Aorta (tissue), 5 donors: ENCODE measurements around the gene NEK6. TPM values are rescaled to one million over a fixed set of nuclear protein-coding genes. Genes with fewer than 3 reads are reported as not detected.
A peak's percentile ranks its signal among the peaks of the same experiment; 100 is the strongest.

ENCODE experiments used
- ATAC-seq: fragments of 200-7000 bp; cut with Tn5 transposase; one replicate; pipeline ENCODE4 v1.9.1; 2022; ENCODE audit warnings: moderate library complexity; ENCODE audit not compliant: low FRiP score
- DNase-seq, 2 donors: peaks; one replicate each; pipeline ENCODE4 v3.0.0-alpha.2; 2020
- H3K27ac ChIP-seq, 2 donors: one replicate each; pipeline ENCODE4 v1.5.1; 2013; ENCODE audit warnings: low read length in 2 of 2, mild to moderate bottlenecking in 2 of 2, moderate library complexity in 2 of 2, control low read depth in 1 of 2, inconsistent platforms in 1 of 2, low read depth in 1 of 2
- H3K27me3 ChIP-seq, 2 donors: one replicate each; pipeline ENCODE4 v1.6.1; 2013; ENCODE audit warnings: control low read depth in 1 of 2, low read length in 1 of 2, mild to moderate bottlenecking in 1 of 2, moderate library complexity in 1 of 2; ENCODE audit not compliant: insufficient read depth in 2 of 2, control insufficient read depth in 1 of 2
- H3K36me3 ChIP-seq, 2 donors: one replicate each; pipeline ENCODE4 v1.6.1; 2013; ENCODE audit warnings: control low read depth in 1 of 2, low read length in 1 of 2, mild to moderate bottlenecking in 1 of 2; ENCODE audit not compliant: insufficient read depth in 2 of 2, control insufficient read depth in 1 of 2
- H3K4me1 ChIP-seq, 2 donors: one replicate each; pipeline ENCODE4 v1.6.1; 2013; ENCODE audit warnings: low read length in 2 of 2, control low read depth in 1 of 2, mild to moderate bottlenecking in 1 of 2, moderate library complexity in 1 of 2; ENCODE audit not compliant: insufficient read depth in 2 of 2, control insufficient read depth in 1 of 2
- H3K4me3 ChIP-seq, 2 donors: one replicate each; pipeline ENCODE4 v1.5.1; 2013; ENCODE audit warnings: low read length in 2 of 2, control low read depth in 1 of 2, mild to moderate bottlenecking in 1 of 2
- H3K9me3 ChIP-seq: one replicate; pipeline ENCODE4 v1.6.1; 2013; ENCODE audit warnings: mild to moderate bottlenecking, low read length; ENCODE audit not compliant: control insufficient read depth
- WGBS, 2 donors: extraction: QIAGEN DNeasy Blood & Tissue Kit; methylation state at CpG; one replicate each; pipeline ENCODE4 v1.1.7; 2013; 5-methylcytosine and 5-hydroxymethylcytosine counted together
- intact Hi-C, 2 donors: fragments of 100-400 bp; cut with DNase I; formaldehyde crosslinking; loops; one replicate each; pipeline versions ENCODE4 v1.14.2 to v1.15.0; 2022
- polyA plus RNA-seq, 2 donors: library from polyadenylated mRNA; stranded (reverse); fragments of 200-250 nt; gene quantifications; one replicate each; pipeline ENCODE4 v1.2.3, GENCODE V29; 2013
- total RNA-seq, 2 donors: library from RNA; stranded (reverse); fragmentation: NEBNext Ultra II Directional; extraction: Animal tissue kit (Norgen Biotek cat#: 25700); gene quantifications; one replicate each; pipeline ENCODE4 v1.2.1, GENCODE V29; 2021
- donor health status: healthy with polysubstance abuse.
- donor health status: Bipolar disorder and iron deficiency.
- donor health status: DM: no; HTN: no; CAD: no.
- donor health status: DM: no; HTN: no; CAD: no.
- donor health status: DM: yes; HTN: yes; CAD: no.

Gene NEK6
- total and polyA plus RNA-seq, 4 donors = 8.2 to 72.8 (median 37.0) TPM

GRCh38 chr9:124214596-124215367, 43.0 kb upstream of the NEK6 start:
- Histone ChIP-seq H3K27me3 (no peaks in the 10 kb centered on the region), H3K4me3 (no peak overlapping the region), H3K9me3 (no peaks in the 10 kb centered on the region), H3K27ac (no peak overlapping the region), H3K4me1 (no peaks in the 10 kb centered on the region), H3K36me3 (no peaks in the 10 kb centered on the region)
- WGBS, 2 donors = 67 to 76% methylated on average over 11 of the region's 11 CpGs
- intact Hi-C loops = no loop called here
- peak in 1 of 2 donors; percentile 26 for DNase-seq
- no peak for ATAC-seq

- no peak overlapping the region for H3K27ac ChIP-seq
- no peaks in the 10 kb centered on the region for H3K9me3 ChIP-seq
- no peak overlapping the region for H3K4me3 ChIP-seq
- intact Hi-C loops = no loop called here
- 85% methylated on average over 6 of the region's 6 CpGs for WGBS, 2 donors
- H3K36me3 ChIP-seq = no peaks in the 10 kb centered on the region
- no peaks in the 10 kb centered on the region for H3K27me3 ChIP-seq
- no peaks in the 10 kb centered on the region for H3K4me1 ChIP-seq
- DNase-seq = peak in 1 of 2 donors; percentile 24
- no peak for ATAC-seq
Measured at GRCh38 chr9:124215368-124215910, 42.3 kb upstream of the NEK6 start.

DNA sequence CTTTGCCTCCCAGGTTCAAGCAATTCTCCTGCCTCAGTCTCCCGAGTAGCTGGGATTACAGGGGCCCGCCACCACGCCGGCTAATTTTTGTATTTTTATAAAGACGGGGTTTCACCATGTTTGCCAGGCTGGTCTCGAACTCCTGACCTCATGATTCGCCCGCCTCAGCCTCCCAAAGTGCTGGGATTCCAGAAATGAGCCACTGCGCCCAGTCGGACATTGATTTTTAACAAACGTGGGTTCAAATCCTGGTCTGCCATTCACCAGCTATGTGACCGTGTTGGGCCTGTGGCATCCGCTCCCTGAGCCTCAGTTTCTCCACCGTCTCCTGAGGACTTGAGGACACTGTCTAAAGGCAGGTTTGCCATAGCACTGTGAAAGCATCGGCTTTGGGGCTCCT, 41.8 kb upstream of the NEK6 start:
- H3K27me3 ChIP-seq = no peaks in the 10 kb centered on the region
- H3K4me1 ChIP-seq = no peaks in the 10 kb centered on the region
- H3K4me3 ChIP-seq = no peak overlapping the region
- H3K9me3 ChIP-seq = no peaks in the 10 kb centered on the region
- H3K27ac ChIP-seq = no peak overlapping the region
- WGBS, 2 donors = 96% methylated on average over 15 of the region's 15 CpGs
- intact Hi-C loops = no loop called here
- peak in 1 of 2 donors; percentile 26 for DNase-seq
- H3K36me3 ChIP-seq = no peaks in the 10 kb centered on the region
- no peak for ATAC-seq

DNA sequence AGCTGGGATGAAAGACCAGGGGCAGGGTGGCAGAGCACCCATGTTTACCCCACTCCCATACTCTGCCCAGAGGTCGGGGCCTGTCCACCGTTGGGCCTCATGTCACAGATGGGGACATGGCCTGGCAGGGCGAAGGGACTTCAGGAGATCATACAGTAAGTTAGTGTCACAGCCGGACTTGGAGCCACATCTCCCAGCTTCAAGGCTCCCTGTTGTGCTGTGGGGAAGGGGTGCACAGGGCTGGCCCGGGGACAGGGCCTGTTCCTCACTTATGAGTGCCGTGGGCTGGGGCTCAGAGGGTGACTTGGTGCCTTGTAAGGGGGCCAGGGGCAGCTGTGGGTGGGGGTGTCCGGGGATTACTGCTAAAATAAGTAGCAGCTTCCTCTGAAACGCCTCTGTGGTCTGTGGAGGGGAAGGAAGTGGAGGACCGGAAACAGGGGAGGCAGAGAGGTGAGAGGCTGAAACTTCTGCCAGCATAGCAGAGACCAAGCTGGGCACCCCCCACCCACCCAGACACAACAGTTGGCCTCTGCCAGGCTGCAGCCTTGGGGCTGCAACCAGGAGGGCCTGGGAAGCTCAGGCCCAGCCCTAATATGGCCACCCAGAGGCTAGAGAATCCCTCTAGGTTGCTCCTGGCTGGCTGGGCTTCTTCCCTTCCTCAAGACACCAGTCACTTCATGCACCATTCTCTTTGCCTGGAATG, 41.1 kb upstream of the NEK6 start:
- H3K36me3 ChIP-seq = no peaks in the 10 kb centered on the region
- no peak overlapping the region for H3K4me3 ChIP-seq
- H3K27ac ChIP-seq = no peak overlapping the region
- intact Hi-C loops = no loop called here
- DNase-seq (peak in 1 of 2 donors; percentile 63), ATAC-seq (no peak)
- no peaks in the 10 kb centered on the region for H3K27me3 ChIP-seq
- 85 to 87% methylated on average over 9 of the region's 9 CpGs for WGBS, 2 donors
- no peaks in the 10 kb centered on the region for H3K9me3 ChIP-seq
- no peaks in the 10 kb centered on the region for H3K4me1 ChIP-seq

- DNase-seq (peak in 1 of 2 donors; percentile 43), ATAC-seq (no peak)
- H3K4me3 ChIP-seq = no peak overlapping the region
- intact Hi-C loops = no loop called here
- H3K4me1 ChIP-seq = no peaks in the 10 kb centered on the region
- no peaks in the 10 kb centered on the region for H3K27me3 ChIP-seq
- H3K27ac ChIP-seq = no peak overlapping the region
- H3K36me3 ChIP-seq = no peaks in the 10 kb centered on the region
- WGBS, 2 donors = 83% methylated on average over 8 of the region's 8 CpGs
- no peaks in the 10 kb centered on the region for H3K9me3 ChIP-seq
Measured at GRCh38 chr9:124217836-124218437, 39.8 kb upstream of the NEK6 start.

GRCh38 chr9:124218438-124218982, 39.2 kb upstream of the NEK6 start:
- no peaks in the 10 kb centered on the region for H3K4me1 ChIP-seq
- no peaks in the 10 kb centered on the region for H3K27me3 ChIP-seq
- H3K9me3 ChIP-seq = no peaks in the 10 kb centered on the region
- 84 to 87% methylated on average over 10 of the region's 10 CpGs for WGBS, 2 donors
- H3K4me3 ChIP-seq = no peak overlapping the region
- no peaks in the 10 kb centered on the region for H3K36me3 ChIP-seq
- DNase-seq (peak in 1 of 2 donors; percentile 85), ATAC-seq (peak; percentile 53)
- H3K27ac ChIP-seq = no peak overlapping the region
- intact Hi-C loops = no loop called here

GRCh38 chr9:124218987-124219461, 38.7 kb upstream of the NEK6 start:
- DNase-seq (peak in 1 of 2 donors; percentile 22), ATAC-seq (no peak)
- Histone ChIP-seq H3K36me3 (no peaks in the 10 kb centered on the region), H3K27ac (no peak overlapping the region), H3K27me3 (no peaks in the 10 kb centered on the region), H3K9me3 (no peaks in the 10 kb centered on the region), H3K4me3 (no peak overlapping the region), H3K4me1 (no peaks in the 10 kb centered on the region)
- intact Hi-C loops = no loop called here
- 93% methylated on average over 2 of the region's 2 CpGs for WGBS, 2 donors

- Histone ChIP-seq H3K27me3 (no peaks in the 10 kb centered on the region), H3K36me3 (no peaks in the 10 kb centered on the region), H3K4me3 (no peak overlapping the region), H3K9me3 (no peaks in the 10 kb centered on the region), H3K4me1 (no peaks in the 10 kb centered on the region), H3K27ac (no peak overlapping the region)
- intact Hi-C loops = loop anchor here in 1 of 2 donors (10.0 kb wide), 1 partner anchor 86 kb away; no protein-coding TSS in a partner anchor
- WGBS, 2 donors = 10 to 16% methylated on average over 6 of the region's 6 CpGs
- ATAC-seq = peak; percentile 23
- DNase-seq = peak in 1 of 2 donors; percentile 61
Measured at GRCh38 chr9:124220946-124221451, 36.8 kb upstream of the NEK6 start.
